ENCODE measurements around the gene HMX3.

Gene HMX3

DNA sequence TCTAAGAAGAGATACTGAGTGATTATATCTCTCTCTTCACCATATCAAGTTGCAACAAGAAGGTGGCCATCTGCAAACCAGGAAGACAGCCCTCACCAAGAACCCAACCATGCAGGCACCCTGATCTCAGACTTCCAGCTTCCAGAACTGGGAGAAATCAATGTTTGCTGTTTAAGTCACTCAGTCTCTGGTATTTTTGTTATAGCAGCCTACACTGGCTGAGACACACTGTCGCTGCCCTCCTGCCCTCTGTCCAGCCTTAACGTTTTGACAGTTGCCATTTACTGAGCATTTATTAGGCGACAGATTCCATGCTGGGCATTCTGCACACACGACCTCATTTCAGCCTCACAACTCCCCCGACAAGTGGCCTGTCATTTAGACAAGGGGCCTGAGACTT is 9.5 kb upstream of the HMX3 start:
- no peak overlapping the region for H3K4me3 Mint-ChIP-seq
- no peaks in the 10 kb centered on the region for H3K9me3 Mint-ChIP-seq
- peaks cover 42% of the 10 kb centered on the region for H3K27me3 Mint-ChIP-seq
- H3K36me3 Mint-ChIP-seq = no peaks in the 10 kb centered on the region
- H3K27ac Mint-ChIP-seq = no peak overlapping the region
- H3K4me1 Mint-ChIP-seq = no peaks in the 10 kb centered on the region

DNA sequence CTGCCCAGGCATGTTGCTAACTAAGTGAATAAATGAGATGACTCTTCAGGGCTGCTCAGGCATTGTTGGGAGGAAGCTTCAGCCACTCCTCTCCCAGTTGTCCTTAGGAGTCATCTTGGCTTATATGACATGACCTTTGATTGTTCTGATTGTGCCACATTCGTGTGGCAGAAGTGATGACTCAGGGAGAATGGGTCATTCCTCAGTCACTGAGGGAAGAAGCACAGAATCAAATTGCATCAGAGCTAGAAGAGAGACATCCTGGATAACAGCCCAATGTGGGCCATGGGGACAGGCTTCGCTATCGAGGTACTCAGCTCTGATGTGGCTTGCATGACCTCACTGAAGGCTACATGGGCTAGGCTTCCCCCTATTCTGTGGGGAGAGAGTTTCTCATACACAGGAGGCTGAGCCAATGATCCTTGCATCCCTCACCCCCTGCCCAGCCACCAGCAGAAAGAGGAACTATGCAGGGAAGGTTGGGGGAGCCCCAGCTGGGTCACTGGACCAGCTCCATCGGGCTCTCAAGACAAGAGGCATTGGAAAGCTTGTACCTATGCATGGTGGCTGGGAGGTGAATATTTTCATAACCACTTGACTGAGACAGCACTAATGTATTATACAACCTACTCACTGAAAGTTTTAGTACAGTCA is 6.0 kb upstream of the HMX3 start:
- H3K4me1 Mint-ChIP-seq = peaks cover 20% of the 10 kb centered on the region
- no peaks in the 10 kb centered on the region for H3K36me3 Mint-ChIP-seq
- H3K27me3 Mint-ChIP-seq = peaks cover 62% of the 10 kb centered on the region
- no peaks in the 10 kb centered on the region for H3K9me3 Mint-ChIP-seq
- H3K4me3 Mint-ChIP-seq = no peak overlapping the region
- H3K27ac Mint-ChIP-seq = no peak overlapping the region

DNA sequence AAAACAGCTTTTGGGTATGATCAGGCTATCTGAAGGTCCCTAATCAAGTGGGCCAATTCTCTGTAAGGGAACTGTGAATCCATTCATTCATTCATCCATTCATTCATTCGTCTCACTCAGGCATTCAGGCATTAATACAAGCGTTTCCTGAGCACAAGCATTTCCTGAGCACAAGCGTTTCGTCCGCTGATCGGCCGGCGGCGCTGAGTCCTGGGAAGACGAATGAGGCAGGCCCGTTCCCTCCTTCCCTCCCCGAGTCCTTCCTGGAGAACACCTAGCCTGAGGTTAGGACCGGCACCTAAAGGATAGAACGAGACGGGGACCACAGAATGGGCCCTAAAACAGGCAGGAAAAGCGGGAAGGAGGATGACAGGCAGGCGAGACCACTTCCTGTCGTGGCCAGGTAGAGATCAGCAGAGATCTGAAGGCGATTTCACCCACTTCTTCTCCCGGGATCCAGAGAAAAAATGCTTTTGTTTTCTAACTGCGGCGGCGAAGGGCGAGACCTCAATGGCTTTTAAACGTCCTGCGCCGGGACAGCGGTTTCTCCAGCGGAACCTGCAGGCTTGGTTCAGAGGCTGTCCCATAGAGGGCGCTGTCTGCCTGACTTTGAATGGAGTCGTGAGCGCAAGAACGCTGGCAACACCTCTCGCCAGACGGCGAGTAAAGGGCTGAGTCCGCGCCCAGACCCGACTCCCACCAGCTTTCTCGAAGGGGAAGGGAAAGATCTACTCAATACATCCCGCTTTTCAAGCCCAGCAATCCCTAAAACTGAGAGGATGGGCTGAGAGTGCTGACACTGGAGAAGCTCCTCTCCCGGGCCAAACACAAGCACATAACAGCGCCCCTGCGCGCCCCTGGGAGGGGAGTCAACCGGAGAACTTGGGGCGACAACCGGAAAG is 2.9 kb upstream of the HMX3 start:
- H3K27ac Mint-ChIP-seq = no peak overlapping the region
- peak overlapping the region; percentile 79 for H3K4me3 Mint-ChIP-seq
- peaks cover 51% of the 10 kb centered on the region for H3K27me3 Mint-ChIP-seq
- H3K9me3 Mint-ChIP-seq = no peaks in the 10 kb centered on the region
- no peaks in the 10 kb centered on the region for H3K36me3 Mint-ChIP-seq
- H3K4me1 Mint-ChIP-seq = peaks cover 28% of the 10 kb centered on the region

DNA sequence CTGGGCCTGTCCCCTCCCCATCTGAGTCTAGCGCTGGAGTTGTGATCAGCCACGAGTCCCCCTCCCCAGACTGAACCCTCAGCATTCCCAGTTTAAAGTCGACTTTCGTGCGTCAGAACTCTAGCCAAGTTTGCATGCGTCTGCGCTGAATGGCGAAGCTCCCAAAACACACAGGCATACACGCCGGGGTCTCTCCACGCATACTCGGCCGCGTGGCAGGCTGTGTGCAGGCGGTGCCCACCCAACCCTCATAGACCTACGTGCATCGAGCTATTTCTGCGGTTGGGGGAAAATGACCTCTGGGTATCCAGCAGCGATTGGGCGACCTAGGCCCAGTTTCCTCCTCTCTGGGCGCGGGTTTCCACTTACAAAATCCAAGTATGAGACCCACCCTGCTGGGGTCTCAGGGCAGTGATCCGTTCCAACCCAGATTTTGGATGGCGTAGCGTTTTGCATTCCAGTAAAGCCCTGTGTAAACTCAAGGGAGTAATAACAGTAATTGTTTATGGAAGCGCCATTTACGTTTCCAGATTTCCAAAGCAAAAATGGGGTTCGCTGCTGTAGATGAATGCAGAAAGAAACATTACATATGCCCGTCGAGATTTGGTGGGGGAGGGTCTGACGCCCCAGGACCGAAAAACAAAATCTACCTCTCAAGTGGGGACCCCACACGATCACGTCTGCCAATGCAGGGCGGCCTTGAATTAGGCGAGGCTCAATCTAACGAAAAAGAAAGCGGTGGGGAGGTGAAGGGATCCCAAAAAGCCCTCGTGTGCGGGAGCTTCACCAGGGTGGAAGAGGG is 2.0 kb upstream of the HMX3 start:
- Mint-ChIP-seq H3K9me3 (no peaks in the 10 kb centered on the region), H3K27me3 (peaks cover 52% of the 10 kb centered on the region), H3K4me3 (peak overlapping the region; percentile 67), H3K27ac (no peak overlapping the region), H3K36me3 (no peaks in the 10 kb centered on the region), H3K4me1 (peaks cover 28% of the 10 kb centered on the region)

DNA sequence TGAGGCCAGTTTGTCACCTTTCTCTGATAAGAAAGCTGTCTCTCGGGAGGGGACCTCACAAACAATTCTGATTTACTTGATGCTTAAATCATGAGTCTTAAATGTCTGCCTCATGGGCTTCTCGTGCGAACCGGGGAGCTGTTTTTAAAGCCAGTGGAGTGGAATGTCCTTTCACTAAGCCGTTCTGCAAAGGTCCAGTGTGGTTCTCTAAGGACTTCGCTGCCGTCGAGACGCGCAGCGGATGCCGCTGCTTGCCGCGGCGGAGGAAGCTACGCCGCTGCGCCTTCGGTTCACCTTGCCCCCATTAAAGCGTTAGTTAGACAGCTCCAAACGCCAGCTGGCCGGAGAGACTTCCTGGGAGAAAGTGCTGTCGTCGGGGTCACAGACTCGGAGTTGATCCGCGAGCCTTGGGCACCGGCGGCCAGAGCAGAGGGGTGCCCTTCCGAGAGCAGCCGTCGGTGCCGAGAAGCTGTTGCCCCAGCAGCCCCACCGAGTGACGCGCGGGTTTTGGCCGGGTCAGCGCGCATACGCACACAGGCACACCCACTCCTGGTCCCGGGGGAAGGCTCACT is 1.3 kb upstream of the HMX3 start:
- Mint-ChIP-seq H3K4me3 (peak overlapping the region; percentile 67), H3K27ac (no peak overlapping the region), H3K27me3 (peaks cover 56% of the 10 kb centered on the region), H3K9me3 (no peaks in the 10 kb centered on the region), H3K36me3 (no peaks in the 10 kb centered on the region), H3K4me1 (peaks cover 34% of the 10 kb centered on the region)

DNA sequence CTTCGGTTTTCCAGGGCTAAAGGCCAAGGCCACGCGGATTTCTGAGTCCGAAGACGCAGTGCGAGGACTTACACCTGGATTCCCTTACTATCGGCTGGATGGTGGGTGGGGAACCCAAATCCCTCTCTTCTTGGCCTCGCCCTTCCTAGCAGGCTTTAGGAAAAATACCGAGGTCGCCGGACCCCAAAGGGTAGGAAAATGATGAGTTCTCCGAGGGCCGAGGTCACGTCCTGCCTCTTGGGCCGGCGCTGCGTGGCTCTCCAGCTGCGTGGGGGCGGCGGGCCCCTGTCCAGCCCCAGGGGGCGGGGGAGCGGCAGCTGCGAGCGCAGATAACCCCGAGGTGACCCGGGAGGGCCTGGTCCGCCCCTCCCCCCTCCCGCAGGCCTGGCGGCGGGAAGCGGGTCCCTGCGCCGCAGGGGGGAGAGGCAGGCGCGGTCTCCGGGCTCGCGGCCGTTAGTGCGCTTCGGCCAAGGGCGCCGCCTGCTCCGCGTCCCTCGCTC is 805 bp upstream of the HMX3 start:
- H3K27me3 Mint-ChIP-seq = peaks cover 57% of the 10 kb centered on the region
- H3K4me1 Mint-ChIP-seq = peaks cover 39% of the 10 kb centered on the region
- no peak overlapping the region for H3K27ac Mint-ChIP-seq
- H3K9me3 Mint-ChIP-seq = no peaks in the 10 kb centered on the region
- peak overlapping the region; percentile 67 for H3K4me3 Mint-ChIP-seq
- H3K36me3 Mint-ChIP-seq = no peaks in the 10 kb centered on the region

DNA sequence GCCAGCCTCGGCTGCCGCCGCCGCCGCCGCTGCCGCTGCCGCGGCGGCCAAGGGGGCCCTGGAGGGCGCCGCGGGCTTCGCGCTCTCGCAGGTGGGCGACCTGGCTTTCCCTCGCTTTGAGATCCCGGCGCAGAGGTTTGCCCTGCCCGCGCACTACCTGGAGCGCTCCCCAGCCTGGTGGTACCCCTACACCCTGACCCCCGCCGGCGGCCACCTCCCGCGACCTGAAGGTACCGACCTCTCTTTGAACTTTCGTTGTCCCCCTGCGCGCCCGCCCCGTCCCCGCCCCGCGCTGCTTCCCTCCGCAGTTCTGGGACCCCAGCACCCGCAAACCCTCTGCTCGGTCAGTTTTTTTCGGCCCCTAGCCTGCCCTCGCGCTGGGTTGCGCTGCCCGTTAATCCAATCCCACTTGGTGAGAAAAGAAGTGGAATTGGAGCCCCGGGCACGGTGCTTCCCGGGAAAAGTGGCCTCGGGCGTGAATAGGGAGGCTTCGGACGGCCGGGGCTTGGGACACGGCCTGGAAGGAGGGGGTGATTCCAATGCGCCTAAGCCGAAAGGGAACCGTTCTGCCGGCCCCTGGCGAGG is 543 bp downstream of the HMX3 start:
- H3K4me1 Mint-ChIP-seq = peaks cover 47% of the 10 kb centered on the region

DNA sequence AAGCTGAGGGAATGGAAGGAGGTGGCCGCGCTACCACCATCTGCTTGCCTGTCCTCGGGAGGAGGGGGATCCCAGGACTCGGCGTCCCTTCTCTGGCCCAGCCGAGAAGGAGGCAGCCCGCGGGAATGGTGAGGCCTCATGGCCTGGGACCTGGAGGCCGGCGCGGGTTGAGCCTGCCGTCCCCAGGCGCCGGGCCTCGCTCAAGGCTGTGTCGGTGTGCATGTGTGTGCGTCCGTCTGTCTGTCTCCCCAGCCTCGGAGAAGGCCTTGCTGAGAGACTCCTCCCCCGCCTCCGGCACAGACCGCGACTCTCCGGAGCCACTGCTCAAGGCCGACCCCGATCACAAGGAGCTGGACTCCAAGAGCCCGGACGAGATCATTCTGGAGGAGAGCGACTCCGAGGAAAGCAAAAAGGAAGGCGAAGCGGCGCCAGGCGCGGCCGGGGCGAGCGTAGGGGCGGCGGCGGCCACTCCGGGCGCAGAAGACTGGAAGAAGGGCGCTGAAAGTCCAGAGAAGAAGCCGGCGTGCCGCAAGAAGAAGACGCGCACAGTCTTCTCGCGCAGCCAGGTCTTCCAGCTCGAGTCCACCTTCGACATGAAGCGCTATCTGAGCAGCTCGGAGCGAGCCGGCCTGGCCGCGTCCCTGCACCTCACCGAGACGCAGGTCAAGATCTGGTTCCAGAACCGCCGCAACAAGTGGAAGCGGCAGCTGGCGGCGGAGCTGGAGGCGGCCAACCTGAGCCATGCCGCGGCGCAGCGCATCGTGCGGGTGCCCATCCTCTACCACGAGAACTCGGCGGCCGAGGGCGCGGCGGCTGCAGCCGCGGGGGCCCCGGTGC is 1.3 kb downstream of the HMX3 start:
- H3K27me3 Mint-ChIP-seq = peaks cover 59% of the 10 kb centered on the region
- H3K36me3 Mint-ChIP-seq = no peaks in the 10 kb centered on the region
- peak overlapping the region; percentile 59 for H3K27ac Mint-ChIP-seq
- H3K4me1 Mint-ChIP-seq = peaks cover 47% of the 10 kb centered on the region
- H3K4me3 Mint-ChIP-seq = peak overlapping the region; percentile 81
- H3K9me3 Mint-ChIP-seq = no peaks in the 10 kb centered on the region

More for the DNA sequence above, 543 bp downstream of the HMX3 start:
- H3K4me3 Mint-ChIP-seq = peak overlapping the region; percentile 81
- no peak overlapping the region for H3K27ac Mint-ChIP-seq
- no peaks in the 10 kb centered on the region for H3K36me3 Mint-ChIP-seq
- peaks cover 57% of the 10 kb centered on the region for H3K27me3 Mint-ChIP-seq
- no peaks in the 10 kb centered on the region for H3K9me3 Mint-ChIP-seq

DNA sequence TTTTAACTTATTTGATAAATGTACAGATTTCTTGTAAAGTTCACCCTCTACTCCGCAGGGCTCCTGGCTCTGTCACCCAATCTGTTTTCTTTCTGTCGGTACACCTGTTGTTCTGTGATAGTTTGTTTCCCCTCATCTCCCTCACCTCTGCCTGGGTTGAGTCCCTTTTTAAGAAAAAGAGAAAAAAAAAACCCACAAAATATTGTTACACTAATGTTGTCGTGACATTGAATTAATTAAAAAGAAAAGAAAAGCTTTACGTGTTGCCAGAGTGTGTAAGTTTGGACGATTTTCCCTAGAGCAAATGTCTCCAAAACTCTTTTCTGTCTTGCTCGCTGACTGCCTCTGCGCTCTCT is 3.4 kb downstream of the HMX3 start:
- Mint-ChIP-seq H3K9me3 (no peaks in the 10 kb centered on the region), H3K27me3 (peaks cover 55% of the 10 kb centered on the region), H3K4me3 (peak overlapping the region; percentile 23), H3K4me1 (peaks cover 44% of the 10 kb centered on the region), H3K27ac (no peak overlapping the region), H3K36me3 (no peaks in the 10 kb centered on the region)

DNA sequence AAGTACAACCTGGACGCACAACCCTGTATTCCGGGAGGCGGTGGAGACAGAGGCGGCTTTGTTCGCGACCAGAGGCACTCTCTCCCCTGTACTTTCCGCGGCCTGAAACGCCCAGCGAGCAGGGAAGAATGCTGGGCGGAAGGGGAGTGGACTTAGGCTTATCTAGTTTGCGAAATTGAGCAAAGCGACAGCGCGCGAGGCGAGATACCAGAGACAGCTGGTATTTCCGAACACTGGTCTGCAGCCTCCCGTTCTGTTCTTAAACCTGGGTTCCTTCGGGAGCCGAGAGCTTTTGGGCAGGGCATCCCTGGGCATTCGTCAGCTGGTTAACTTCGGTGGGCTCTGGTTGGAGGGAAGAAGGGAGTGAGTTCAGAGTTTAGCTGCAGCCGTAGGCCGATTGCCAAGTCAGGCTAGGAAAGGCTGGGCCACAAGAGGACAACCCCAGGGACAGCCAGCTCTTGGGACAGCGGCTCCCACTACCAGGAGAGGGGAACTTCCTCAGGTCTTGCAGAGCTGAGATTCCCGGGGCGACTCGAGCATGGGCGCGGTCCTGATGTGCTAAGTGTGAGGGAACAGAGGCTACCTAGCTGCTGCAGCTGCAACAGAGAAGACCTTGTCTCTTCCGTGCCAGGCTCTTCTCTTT is 3.9 kb downstream of the HMX3 start:
- H3K9me3 Mint-ChIP-seq = no peaks in the 10 kb centered on the region
- H3K36me3 Mint-ChIP-seq = no peaks in the 10 kb centered on the region
- H3K4me1 Mint-ChIP-seq = peaks cover 46% of the 10 kb centered on the region
- peak overlapping the region; percentile 8 for H3K4me3 Mint-ChIP-seq
- H3K27ac Mint-ChIP-seq = no peak overlapping the region
- H3K27me3 Mint-ChIP-seq = peaks cover 56% of the 10 kb centered on the region

DNA sequence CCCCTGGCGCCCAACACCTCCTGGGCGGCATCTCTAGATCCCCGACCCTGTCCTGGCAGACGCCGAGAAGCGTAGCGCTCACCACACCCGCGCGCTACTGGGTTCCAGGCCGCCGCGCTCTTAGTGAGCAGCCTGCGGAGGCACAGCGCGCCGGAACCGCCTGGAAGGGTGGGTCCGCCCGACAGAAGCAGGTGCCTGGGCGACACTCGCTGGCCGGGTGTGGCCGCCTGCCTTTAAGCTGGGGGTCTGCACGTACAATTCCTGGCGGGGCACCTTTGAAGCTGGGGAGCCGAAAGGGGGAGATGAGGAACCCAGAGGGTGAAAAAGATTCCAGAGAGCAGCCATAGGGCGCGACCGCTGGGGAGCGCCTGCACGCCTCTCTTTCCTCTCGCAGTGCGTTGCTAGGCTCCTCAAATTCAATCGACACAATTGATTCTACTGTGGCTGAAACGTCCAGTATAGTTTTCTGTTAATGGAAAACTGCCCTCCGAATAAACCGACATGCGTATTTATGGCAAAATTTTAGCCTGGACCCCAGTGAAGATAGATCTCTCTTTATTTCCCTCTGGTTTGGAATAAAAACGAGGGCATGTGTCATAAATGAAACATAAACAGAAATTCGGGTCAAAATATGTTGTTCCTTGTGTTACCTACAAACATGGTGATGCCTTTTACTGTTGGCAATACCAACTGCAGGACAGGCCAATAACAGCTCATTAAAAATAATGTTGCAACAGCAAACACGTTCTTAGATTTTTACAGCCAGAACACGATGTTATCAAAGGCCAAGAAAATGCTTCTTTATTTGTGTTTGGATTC is 4.6 kb downstream of the HMX3 start:
- no peaks in the 10 kb centered on the region for H3K36me3 Mint-ChIP-seq
- H3K9me3 Mint-ChIP-seq = no peaks in the 10 kb centered on the region
- peaks cover 63% of the 10 kb centered on the region for H3K27me3 Mint-ChIP-seq
- no peak overlapping the region for H3K27ac Mint-ChIP-seq
- H3K4me1 Mint-ChIP-seq = peaks cover 53% of the 10 kb centered on the region
- peak overlapping the region; percentile 19 for H3K4me3 Mint-ChIP-seq

DNA sequence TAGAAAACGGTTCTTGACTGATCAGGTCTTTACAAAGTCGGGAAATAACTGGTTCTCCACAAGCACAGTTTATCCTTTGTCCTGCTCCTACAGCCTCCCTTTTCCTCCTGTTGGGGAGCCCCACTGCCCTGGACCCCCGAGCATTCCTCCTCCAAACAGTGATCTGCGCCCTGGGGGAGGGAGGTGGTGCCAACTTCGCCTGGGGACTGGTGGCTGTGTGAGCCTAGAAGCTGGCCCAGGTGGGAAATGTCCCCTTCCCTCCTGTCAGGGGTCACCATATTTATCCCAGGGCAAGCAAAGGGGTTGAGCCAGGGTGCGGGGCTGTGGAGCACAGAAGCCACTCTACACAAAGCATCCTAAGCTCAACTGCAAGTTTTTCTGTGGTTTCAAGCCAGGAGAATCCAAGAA is 5.2 kb downstream of the HMX3 start:
- Mint-ChIP-seq H3K27me3 (peaks cover 67% of the 10 kb centered on the region), H3K4me3 (no peak overlapping the region), H3K27ac (no peak overlapping the region), H3K4me1 (peaks cover 58% of the 10 kb centered on the region), H3K36me3 (no peaks in the 10 kb centered on the region), H3K9me3 (no peaks in the 10 kb centered on the region)

Data from activated naive CD4-positive, alpha-beta T cell treated with anti-CD3 and anti-CD28 coated beads, Interleukin-2, amount 50 U/mL, for 24 hours (primary cell).